ENCODE measurements around the gene CES2.
"Not testable (repeated sequence)": the region's sequence is repeated elsewhere in the genome, so short reads cannot be mapped to it uniquely, and the experiment has no call there.

CES2 gene

GRCh38 chr16:66936462-66936861, 1.1 kb downstream of the CES2 start:
- no peaks in the 10 kb centered on the region for H3K9me3 Mint-ChIP-seq
- H3K27ac Mint-ChIP-seq, result peak overlapping the region in 1 of 2 donors; percentile 76
- no peak for DNase-seq
- no peak for ATAC-seq
- peaks cover 73% of the 10 kb centered on the region for H3K4me1 Mint-ChIP-seq
- peak overlapping the region; percentile 98 to 100 for H3K4me3 Mint-ChIP-seq
- no peaks in the 10 kb centered on the region for H3K27me3 Mint-ChIP-seq

- ATAC-seq (no peak), DNase-seq (no peak)
- no peaks in the 10 kb centered on the region for H3K27me3 Mint-ChIP-seq
- peaks cover 69% of the 10 kb centered on the region for H3K4me1 Mint-ChIP-seq
- H3K27ac Mint-ChIP-seq, result peak overlapping the region in 1 of 2 donors; percentile 48
- no peaks in the 10 kb centered on the region for H3K9me3 Mint-ChIP-seq
- peak overlapping the region; percentile 98 to 100 for H3K4me3 Mint-ChIP-seq
Measured at GRCh38 chr16:66936889-66937554, 1.7 kb downstream of the CES2 start.

- Mint-ChIP-seq H3K9me3 (no peaks in the 10 kb centered on the region), H3K4me1 (peaks cover 61% of the 10 kb centered on the region), H3K27ac (peak overlapping the region in 1 of 2 donors; percentile 53), H3K27me3 (no peaks in the 10 kb centered on the region), H3K4me3 (no peak overlapping the region)
- ATAC-seq (no peak), DNase-seq (no peak)
Measured at GRCh38 chr16:66937725-66938337, 2.5 kb downstream of the CES2 start.

- no peak overlapping the region for H3K4me3 Mint-ChIP-seq
- no peak overlapping the region for H3K27ac Mint-ChIP-seq
- H3K9me3 Mint-ChIP-seq, result no peaks in the 10 kb centered on the region
- DNase-seq (no peak), ATAC-seq (no peak)
- no peaks in the 10 kb centered on the region for H3K27me3 Mint-ChIP-seq
- H3K4me1 Mint-ChIP-seq, result peaks cover 46% of the 10 kb centered on the region
Measured at GRCh38 chr16:66939366-66939765, 4.0 kb downstream of the CES2 start.

GRCh38 chr16:66940236-66940635, 4.9 kb downstream of the CES2 start:
- Mint-ChIP-seq H3K4me1 (peaks cover 37% of the 10 kb centered on the region), H3K9me3 (no peaks in the 10 kb centered on the region), H3K4me3 (no peak overlapping the region), H3K27me3 (no peaks in the 10 kb centered on the region), H3K27ac (no peak overlapping the region)
- ATAC-seq, result no peak
- no peak for DNase-seq

GRCh38 chr16:66942981-66943380, 7.7 kb downstream of the CES2 start:
- Mint-ChIP-seq H3K4me3 (no peak overlapping the region), H3K27ac (no peak overlapping the region), H3K27me3 (peaks cover 4% of the 10 kb centered on the region), H3K4me1 (peaks cover 21% of the 10 kb centered on the region), H3K9me3 (no peaks in the 10 kb centered on the region)
- ATAC-seq (no peak), DNase-seq (no peak)

GRCh38 chr16:66943426-66944053, 8.2 kb downstream of the CES2 start:
- DNase-seq (no peak), ATAC-seq (no peak)
- Mint-ChIP-seq H3K4me3 (no peak overlapping the region), H3K27me3 (peaks cover 10% of the 10 kb centered on the region), H3K9me3 (no peaks in the 10 kb centered on the region), H3K4me1 (peaks cover 21% of the 10 kb centered on the region), H3K27ac (no peak overlapping the region)

- DNase-seq, result no peak
- ATAC-seq, result no peak
- Mint-ChIP-seq H3K27ac (peak overlapping the region in 1 of 2 donors; percentile 26), H3K4me1 (peaks cover 23% of the 10 kb centered on the region), H3K4me3 (no peak overlapping the region), H3K27me3 (peaks cover 15% of the 10 kb centered on the region), H3K9me3 (no peaks in the 10 kb centered on the region)
Measured at GRCh38 chr16:66944054-66944441, 8.7 kb downstream of the CES2 start.

GRCh38 chr16:66944971-66945370, 9.7 kb downstream of the CES2 start:
- DNase-seq, H3K4me3 Mint-ChIP-seq, H3K9me3 Mint-ChIP-seq, ATAC-seq: not testable (repeated sequence)
- H3K27me3 Mint-ChIP-seq, result peaks cover 24% of the 10 kb centered on the region
- H3K27ac Mint-ChIP-seq, result peak overlapping the region in 1 of 2 donors; percentile 78
- peaks cover 32% of the 10 kb centered on the region for H3K4me1 Mint-ChIP-seq

- Mint-ChIP-seq H3K27me3 (peaks cover 34% of the 10 kb centered on the region), H3K9me3 (no peaks in the 10 kb centered on the region), H3K4me1 (peaks cover 40% of the 10 kb centered on the region), H3K4me3 (no peak overlapping the region), H3K27ac (no peak overlapping the region)
- ATAC-seq (no peak), DNase-seq (no peak)
Measured at GRCh38 chr16:66945939-66946338, 10.6 kb downstream of the CES2 start.

GRCh38 chr16:66946541-66946940, 11.2 kb downstream of the CES2 start:
- no peak for DNase-seq
- Mint-ChIP-seq H3K4me1 (peaks cover 46% of the 10 kb centered on the region), H3K27me3 (peaks cover 40% of the 10 kb centered on the region), H3K4me3 (no peak overlapping the region), H3K27ac (no peak overlapping the region), H3K9me3 (no peaks in the 10 kb centered on the region)
- ATAC-seq, result no peak

- DNase-seq (no peak), ATAC-seq (no peak)
- no peaks in the 10 kb centered on the region for H3K9me3 Mint-ChIP-seq
- H3K4me1 Mint-ChIP-seq, result peaks cover 49% of the 10 kb centered on the region
- peak overlapping the region in 1 of 2 donors; percentile 88 for H3K4me3 Mint-ChIP-seq
- peaks cover 44% of the 10 kb centered on the region for H3K27me3 Mint-ChIP-seq
- H3K27ac Mint-ChIP-seq, result no peak overlapping the region
Measured at GRCh38 chr16:66946974-66947301, 11.6 kb downstream of the CES2 start.

- peaks cover 49% of the 10 kb centered on the region for H3K4me1 Mint-ChIP-seq
- no peaks in the 10 kb centered on the region for H3K9me3 Mint-ChIP-seq
- H3K4me3 Mint-ChIP-seq, result peak overlapping the region; percentile 88
- DNase-seq (peak; percentile 81 to 84), ATAC-seq (peak; percentile 80)
- peak overlapping the region; percentile 30 to 52 for H3K27ac Mint-ChIP-seq
- H3K27me3 Mint-ChIP-seq, result peaks cover 47% of the 10 kb centered on the region
Measured at GRCh38 chr16:66947302-66948065, 12.2 kb downstream of the CES2 start.

GRCh38 chr16:66948134-66948836, 13.0 kb downstream of the CES2 start:
- ATAC-seq (peak; percentile 50), DNase-seq (no peak)
- H3K27me3 Mint-ChIP-seq, result peaks cover 55% of the 10 kb centered on the region
- H3K4me3 Mint-ChIP-seq, result peak overlapping the region; percentile 88
- H3K4me1 Mint-ChIP-seq, result peaks cover 49% of the 10 kb centered on the region
- H3K27ac Mint-ChIP-seq, result peak overlapping the region in 1 of 2 donors; percentile 60
- H3K9me3 Mint-ChIP-seq, result no peaks in the 10 kb centered on the region

GRCh38 chr16:66948837-66949225, 13.5 kb downstream of the CES2 start:
- Mint-ChIP-seq H3K4me1 (peaks cover 52% of the 10 kb centered on the region), H3K27ac (no peak overlapping the region), H3K4me3 (peak overlapping the region; percentile 88), H3K9me3 (no peaks in the 10 kb centered on the region), H3K27me3 (peaks cover 60% of the 10 kb centered on the region)
- DNase-seq (no peak), ATAC-seq (no peak)
